Heart left ventricle (tissue), 13 donors: ENCODE measurements around the gene NTRK2.

ENCODE experiments used
- CTCF ChIP-seq, 12 donors: fragments of 200-600 bp; sonication (generic) in 4 of 12; IDR thresholded peaks; one replicate each; pipeline versions ENCODE4 v1.5.0 to v1.8.0; 2018 to 2022; ENCODE audit warnings: antibody characterized with exemption in 12 of 12, mild to moderate bottlenecking in 5 of 12
- POLR2A ChIP-seq, 2 donors: fragments of 450-650 bp; IDR thresholded peaks; one replicate each; pipeline ENCODE4 v1.6.1; 2017; ENCODE audit warnings: antibody characterized with exemption in 2 of 2, mild to moderate bottlenecking in 2 of 2, moderate library complexity in 2 of 2
- donor health status: ischemic (EF 13 %, LVEDD 7.1; RV severe dilation, severe dysfunction).
- donor health status: DM: no; HTN: yes; CAD: no.
- donor health status: DM: no; HTN: no; CAD: no.
- donor health status: ischemic (EF 25% LVEDD 6.9; RV normal size, moderate dysfunction).
- donor health status: ischemic (EF 25% LVEDD 5.7; RV mildly dilated, moderate dysfunction).
- donor health status: ischemic (EF 35%, LVEDD 5.7; RV mildly dilated, moderate dysfunction).
- donor health status: nonischemic (EF 11% LVEDD 7.7; RV severe dilation, severe dysfunction).
- donor health status: DM: yes; HTN: yes; CAD: no.
- donor health status: PGD.
- donor health status: ischemic (EF 29% LVEDD 5.4; RV normal size, mild dysfunction).
- donor health status: nonischemic (EF 23%, LVEDD 6.1; RV moderate dilation, normal function).

GRCh38 chr9:85013703-85014102 is 344.2 kb downstream of the NTRK2 start:
- TF ChIP-seq CTCF (IDR thresholded peaks at IDR 0.05) = no peak
- TF ChIP-seq POLR2A (IDR thresholded peaks at IDR 0.05) = no peak
